Panc1 (cell line): ENCODE measurements around the gene CAMSAP2.

Source experiments
- POLR2AphosphoS5 ChIP-seq: IDR thresholded peaks from 2 replicates; pipeline ENCODE4 v1.6.1; 2012; ENCODE audit warnings: mild to moderate bottlenecking, low read depth, low read length, moderate library complexity
- TF ChIP-seq, protein P1 (sequence below): fragments of 450-650 bp; IDR thresholded peaks from 2 replicates; pipeline ENCODE4 v1.5.1; 2017; ENCODE audit warnings: mild to moderate bottlenecking

DNA sequence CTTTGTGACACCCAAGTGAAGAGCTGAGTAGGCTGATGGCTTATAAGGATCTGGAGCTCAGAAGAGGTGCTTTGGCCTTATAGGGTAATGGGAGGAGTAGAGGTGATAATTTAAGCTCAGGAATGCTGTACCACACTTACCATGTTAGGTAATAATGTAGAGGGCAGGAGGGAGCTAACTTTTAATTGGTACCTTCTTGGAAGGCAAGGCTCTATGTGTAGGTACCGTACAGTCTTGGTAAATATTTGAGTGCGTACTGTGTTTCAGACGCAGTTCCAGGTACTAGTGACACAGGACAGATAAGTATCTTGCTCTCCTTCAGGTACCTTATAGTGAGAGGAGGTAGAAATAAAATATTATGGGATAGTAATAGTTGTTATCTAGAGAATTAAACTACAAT, 16.8 kb downstream of the CAMSAP2 start:
- TF ChIP-seq, protein P1, sequence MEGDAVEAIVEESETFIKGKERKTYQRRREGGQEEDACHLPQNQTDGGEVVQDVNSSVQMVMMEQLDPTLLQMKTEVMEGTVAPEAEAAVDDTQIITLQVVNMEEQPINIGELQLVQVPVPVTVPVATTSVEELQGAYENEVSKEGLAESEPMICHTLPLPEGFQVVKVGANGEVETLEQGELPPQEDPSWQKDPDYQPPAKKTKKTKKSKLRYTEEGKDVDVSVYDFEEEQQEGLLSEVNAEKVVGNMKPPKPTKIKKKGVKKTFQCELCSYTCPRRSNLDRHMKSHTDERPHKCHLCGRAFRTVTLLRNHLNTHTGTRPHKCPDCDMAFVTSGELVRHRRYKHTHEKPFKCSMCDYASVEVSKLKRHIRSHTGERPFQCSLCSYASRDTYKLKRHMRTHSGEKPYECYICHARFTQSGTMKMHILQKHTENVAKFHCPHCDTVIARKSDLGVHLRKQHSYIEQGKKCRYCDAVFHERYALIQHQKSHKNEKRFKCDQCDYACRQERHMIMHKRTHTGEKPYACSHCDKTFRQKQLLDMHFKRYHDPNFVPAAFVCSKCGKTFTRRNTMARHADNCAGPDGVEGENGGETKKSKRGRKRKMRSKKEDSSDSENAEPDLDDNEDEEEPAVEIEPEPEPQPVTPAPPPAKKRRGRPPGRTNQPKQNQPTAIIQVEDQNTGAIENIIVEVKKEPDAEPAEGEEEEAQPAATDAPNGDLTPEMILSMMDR = no peak
- no peak for TF ChIP-seq POLR2AphosphoS5
